HEK293T (cell line): ENCODE measurements around the gene ZBBX.

ENCODE experiments used
- FOXA1 ChIP-seq: fragments of 450-650 bp; IDR thresholded peaks from 2 replicates; pipeline ENCODE4 v1.6.1; 2016; ENCODE audit warnings: mild to moderate bottlenecking
- FOXM1 ChIP-seq: fragments of 450-650 bp; IDR thresholded peaks from 2 replicates; pipeline ENCODE4 v1.6.1; 2017; ENCODE audit warnings: mild to moderate bottlenecking, borderline replicate concordance

GRCh38 chr3:167354751-167355150 is 25.3 kb downstream of the ZBBX start:
- no peak for TF ChIP-seq FOXA1
- no peak for TF ChIP-seq FOXM1
